Measurements from ENCODE around the gene CDK5RAP1.

The CDK5RAP1 gene

DNA sequence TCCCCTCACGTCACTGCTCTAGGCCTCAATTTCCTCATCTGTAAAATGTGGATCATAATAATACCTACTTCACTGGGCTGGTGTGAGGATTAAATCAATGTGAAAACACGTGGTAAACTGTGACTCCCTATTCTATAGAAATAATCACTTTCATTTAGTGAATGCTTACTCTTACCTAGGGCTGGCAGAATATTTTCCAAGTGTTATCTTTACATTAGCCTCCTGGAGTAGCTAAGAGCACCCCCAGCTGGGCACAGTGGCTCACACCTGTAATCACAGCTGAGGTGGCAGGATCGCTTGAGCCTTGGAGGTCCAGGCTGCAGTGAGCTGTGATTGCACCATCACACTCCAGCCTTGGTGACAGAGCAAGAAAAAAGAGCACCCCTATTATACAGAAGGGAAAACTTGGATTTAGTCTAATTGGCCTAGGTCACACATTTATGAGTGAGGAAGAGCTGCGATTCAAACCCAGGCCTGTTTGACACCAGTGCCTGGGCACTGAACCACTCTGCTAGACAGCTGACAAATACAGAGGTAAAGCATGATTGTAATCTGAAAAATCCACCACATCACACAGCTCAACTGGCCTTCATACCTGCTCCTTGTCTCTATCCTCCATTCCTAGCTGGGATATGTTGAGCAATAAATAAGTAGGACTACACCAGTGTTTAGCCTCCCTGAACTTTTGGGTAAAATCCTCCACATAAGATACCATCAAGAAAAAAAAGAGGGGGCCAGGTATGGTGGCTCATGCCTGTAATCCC lies 43.7 kb upstream of the CDK5RAP1 start:
- Histone ChIP-seq H3K79me2 (ENCODE audit: low read length) (no peaks in the 10 kb centered on the region), H3K4me1 (ENCODE audit: low read length) (peaks cover 20% of the 10 kb centered on the region), H3K36me3 (replicated peaks; ENCODE audit: low read depth, low read length) (no peaks in the 10 kb centered on the region), H3K9ac (ENCODE audit: low read length) (peak overlapping the region; percentile 13; the same call in 1 of the 2 replicates), H3K4me3 (ENCODE audit: low read length) (peak overlapping the region; percentile 78), H3K27me3 (ENCODE audit: low read depth, low read length) (peaks cover 10% of the 10 kb centered on the region; the same call in 1 of the 2 replicates), H3K4me2 (ENCODE audit: low read length) (peak overlapping the region; percentile 97), H3K27ac (ENCODE audit: low read length) (no peak overlapping the region), H3K9me3 (ENCODE audit: insufficient read depth, low read length) (no peaks in the 10 kb centered on the region), H2AFZ (ENCODE audit: low read depth, low read length) (no peak overlapping the region; the same call in 1 of the 2 replicates), H4K20me1 (ENCODE audit: insufficient read depth, low read length) (no peaks in the 10 kb centered on the region)
- TF ChIP-seq, protein P1, sequence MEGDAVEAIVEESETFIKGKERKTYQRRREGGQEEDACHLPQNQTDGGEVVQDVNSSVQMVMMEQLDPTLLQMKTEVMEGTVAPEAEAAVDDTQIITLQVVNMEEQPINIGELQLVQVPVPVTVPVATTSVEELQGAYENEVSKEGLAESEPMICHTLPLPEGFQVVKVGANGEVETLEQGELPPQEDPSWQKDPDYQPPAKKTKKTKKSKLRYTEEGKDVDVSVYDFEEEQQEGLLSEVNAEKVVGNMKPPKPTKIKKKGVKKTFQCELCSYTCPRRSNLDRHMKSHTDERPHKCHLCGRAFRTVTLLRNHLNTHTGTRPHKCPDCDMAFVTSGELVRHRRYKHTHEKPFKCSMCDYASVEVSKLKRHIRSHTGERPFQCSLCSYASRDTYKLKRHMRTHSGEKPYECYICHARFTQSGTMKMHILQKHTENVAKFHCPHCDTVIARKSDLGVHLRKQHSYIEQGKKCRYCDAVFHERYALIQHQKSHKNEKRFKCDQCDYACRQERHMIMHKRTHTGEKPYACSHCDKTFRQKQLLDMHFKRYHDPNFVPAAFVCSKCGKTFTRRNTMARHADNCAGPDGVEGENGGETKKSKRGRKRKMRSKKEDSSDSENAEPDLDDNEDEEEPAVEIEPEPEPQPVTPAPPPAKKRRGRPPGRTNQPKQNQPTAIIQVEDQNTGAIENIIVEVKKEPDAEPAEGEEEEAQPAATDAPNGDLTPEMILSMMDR (IDR thresholded peaks at IDR 0.05; ENCODE audit: low read depth, low read length), result peak; percentile 80
- no peak for TF ChIP-seq EZH2phosphoT487 (IDR thresholded peaks at IDR 0.05; ENCODE audit: low read depth)

DNA sequence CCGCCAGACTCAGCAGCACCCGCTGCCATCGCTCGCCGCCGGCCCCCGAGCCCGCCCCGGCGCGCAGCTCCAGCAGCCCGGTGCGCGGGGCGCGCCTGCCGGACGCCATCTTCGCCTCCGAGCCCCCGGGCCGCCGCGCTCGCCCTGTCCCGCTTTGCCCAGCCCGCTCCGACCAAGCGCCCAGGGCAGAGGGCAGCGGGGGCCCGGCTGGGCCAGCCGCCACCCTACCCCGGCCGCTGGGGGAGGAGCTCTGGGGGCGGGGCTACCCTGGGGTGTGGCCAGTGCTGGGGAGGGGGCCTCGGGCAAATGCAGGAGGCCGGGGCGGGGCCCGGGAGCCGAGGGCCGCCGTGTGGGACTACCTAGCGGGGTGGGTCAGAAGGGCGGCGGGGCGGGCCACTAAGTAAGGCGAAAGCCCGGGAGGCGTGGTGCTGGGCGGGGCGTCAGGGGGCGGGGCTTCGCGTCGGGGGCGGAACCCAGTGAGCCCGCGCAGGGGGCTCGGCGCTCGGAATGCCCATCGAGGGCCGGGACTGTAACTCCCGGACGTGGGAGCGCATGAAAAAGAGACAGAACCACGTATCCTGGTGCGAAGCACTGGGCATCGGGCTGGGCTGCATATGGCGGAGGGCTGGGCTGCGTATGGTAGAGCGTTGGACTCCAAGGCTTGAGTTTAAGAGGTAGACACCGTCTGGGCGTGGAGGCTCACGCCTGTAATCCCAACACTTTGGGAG lies 42.4 kb upstream of the CDK5RAP1 start, which contains the start of gene SNTA1:
TSS of gene SNTA1 (minus strand) at position 252 of the 728 bp plus-strand sequence. CDS start at position 109, 143 bp downstream.
- H3K9me3 ChIP-seq (ENCODE audit: insufficient read depth, low read length), result no peaks in the 10 kb centered on the region
- TF ChIP-seq, protein P1 (IDR thresholded peaks at IDR 0.05; ENCODE audit: low read depth, low read length), result no peak
- no peak for TF ChIP-seq EZH2phosphoT487 (IDR thresholded peaks at IDR 0.05; ENCODE audit: low read depth)
- H3K79me2 ChIP-seq (ENCODE audit: low read length), result no peaks in the 10 kb centered on the region
- peaks cover 10% of the 10 kb centered on the region; the same call in 1 of the 2 replicates for H3K27me3 ChIP-seq (ENCODE audit: low read depth, low read length)
- H3K4me3 ChIP-seq (ENCODE audit: low read length), result peak within 1 kb of the TSS; percentile 78
- no peaks in the 10 kb centered on the region for H4K20me1 ChIP-seq (ENCODE audit: insufficient read depth, low read length)
- H3K36me3 ChIP-seq (replicated peaks; ENCODE audit: low read depth, low read length), result no peaks in the 10 kb centered on the region
- peak within 1 kb of the TSS; percentile 97 for H3K4me2 ChIP-seq (ENCODE audit: low read length)
- H2AFZ ChIP-seq (ENCODE audit: low read depth, low read length), result peak within 1 kb of the TSS; percentile 50
- peak within 1 kb of the TSS; percentile 49 for H3K9ac ChIP-seq (ENCODE audit: low read length)
- H3K27ac ChIP-seq (ENCODE audit: low read length), result no peak within 1 kb of the TSS
- H3K4me1 ChIP-seq (ENCODE audit: low read length), result peaks cover 30% of the 10 kb centered on the region

- peaks cover 35% of the 10 kb centered on the region for H3K4me1 ChIP-seq (ENCODE audit: low read length)
- H3K27ac ChIP-seq (ENCODE audit: low read length), result no peak overlapping the region
- H3K36me3 ChIP-seq (replicated peaks; ENCODE audit: low read depth, low read length), result no peaks in the 10 kb centered on the region
Observed at GRCh38 chr20:33443006-33443511, 41.7 kb upstream of the CDK5RAP1 start.

More at GRCh38 chr20:33443006-33443511, 41.7 kb upstream of the CDK5RAP1 start:
- H4K20me1 ChIP-seq (ENCODE audit: insufficient read depth, low read length), result no peaks in the 10 kb centered on the region
- peak overlapping the region; percentile 97 for H3K4me2 ChIP-seq (ENCODE audit: low read length)
- peaks cover 10% of the 10 kb centered on the region; the same call in 1 of the 2 replicates for H3K27me3 ChIP-seq (ENCODE audit: low read depth, low read length)
- H2AFZ ChIP-seq (ENCODE audit: low read depth, low read length), result peak overlapping the region; percentile 50; the same call in 1 of the 2 replicates
- no peaks in the 10 kb centered on the region for H3K9me3 ChIP-seq (ENCODE audit: insufficient read depth, low read length)
- TF ChIP-seq, protein P1 (IDR thresholded peaks at IDR 0.05; ENCODE audit: low read depth, low read length), result no peak
- TF ChIP-seq EZH2phosphoT487 (IDR thresholded peaks at IDR 0.05; ENCODE audit: low read depth), result no peak
- H3K79me2 ChIP-seq (ENCODE audit: low read length), result no peaks in the 10 kb centered on the region
- peak overlapping the region; percentile 78 for H3K4me3 ChIP-seq (ENCODE audit: low read length)
- peak overlapping the region; percentile 48 for H3K9ac ChIP-seq (ENCODE audit: low read length)

All from OCI-LY3 (cell line).